Measurements from ENCODE around the gene LRP1B.

LRP1B gene

GRCh38 chr2:141767051-141767450, 363.8 kb downstream of the LRP1B start:
- no peak for DNase-seq (ENCODE audit: low spot score)

DNA sequence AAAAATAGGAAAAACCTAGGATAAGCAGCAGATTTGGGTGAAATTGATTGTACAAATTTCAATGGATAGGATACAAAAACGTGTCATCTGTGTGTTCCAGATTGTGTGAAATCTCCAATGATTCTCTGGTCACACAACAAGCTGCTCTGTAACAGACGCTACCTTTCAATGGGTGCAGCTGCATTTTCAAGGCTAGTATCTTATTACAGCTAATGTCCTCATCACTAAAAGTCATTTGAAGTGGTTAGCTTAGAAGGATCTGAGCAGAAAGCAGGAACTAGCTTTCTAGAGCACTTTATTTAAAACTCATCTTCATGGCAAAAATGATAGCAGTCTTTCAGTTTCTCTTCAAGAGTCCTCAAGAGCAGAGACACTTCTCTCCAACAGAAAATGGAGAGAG, 364.6 kb downstream of the LRP1B start:
- DNase-seq (ENCODE audit: low spot score): no peak

GRCh38 chr2:141748616-141749015, 382.2 kb downstream of the LRP1B start:
- DNase-seq (ENCODE audit: low spot score): no peak

- no peak for DNase-seq (ENCODE audit: low spot score)
These were observed 389.2 kb downstream of the LRP1B start for GRCh38 chr2:141741652-141742051.

- DNase-seq (ENCODE audit: low spot score): no peak
These were observed 393.1 kb downstream of the LRP1B start for GRCh38 chr2:141737492-141738255.

DNA sequence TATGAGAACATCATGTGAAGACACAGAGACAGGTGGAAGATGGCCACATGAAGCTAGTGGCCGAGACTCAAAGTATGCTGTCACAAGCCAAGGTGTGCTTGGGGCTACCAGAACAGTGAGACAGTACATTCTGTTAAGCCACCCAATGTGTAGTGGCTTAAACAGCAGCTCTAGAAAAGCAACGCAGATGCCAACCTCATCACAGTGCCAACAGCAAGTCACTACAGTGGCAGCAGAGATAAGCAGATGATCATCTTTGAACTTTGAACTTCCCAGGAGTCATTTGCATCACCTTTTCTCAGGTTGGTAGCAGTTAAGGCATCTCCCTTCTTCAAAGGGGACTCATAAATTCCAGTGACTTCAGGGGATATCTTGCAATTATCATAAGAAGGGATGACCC, 394.4 kb downstream of the LRP1B start:
- DNase-seq (ENCODE audit: low spot score): no peak

- DNase-seq (ENCODE audit: low spot score): no peak
These were observed 401.9 kb downstream of the LRP1B start for GRCh38 chr2:141728886-141729285.

- DNase-seq (ENCODE audit: low spot score): no peak
These were observed 402.7 kb downstream of the LRP1B start for GRCh38 chr2:141728142-141728541.

DNA sequence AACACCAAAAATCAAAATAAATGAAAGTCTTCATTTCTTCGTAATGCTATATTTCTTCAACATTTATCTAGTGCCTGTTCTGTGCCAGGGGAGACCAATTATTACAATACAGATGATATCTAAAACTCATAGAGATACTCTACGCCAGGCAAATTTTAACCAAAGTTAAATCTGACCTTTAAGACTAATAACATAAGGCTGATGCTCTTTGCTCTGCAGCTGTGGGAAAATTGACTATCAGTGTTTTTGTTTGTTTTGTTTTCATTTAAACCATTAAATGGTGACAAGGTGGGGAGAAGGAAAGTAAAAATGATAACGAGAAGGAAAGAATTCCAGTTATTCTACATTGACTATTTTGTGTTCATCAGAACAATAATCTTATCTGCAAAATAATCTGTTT, 406.4 kb downstream of the LRP1B start:
- no peak for DNase-seq (ENCODE audit: low spot score)

DNA sequence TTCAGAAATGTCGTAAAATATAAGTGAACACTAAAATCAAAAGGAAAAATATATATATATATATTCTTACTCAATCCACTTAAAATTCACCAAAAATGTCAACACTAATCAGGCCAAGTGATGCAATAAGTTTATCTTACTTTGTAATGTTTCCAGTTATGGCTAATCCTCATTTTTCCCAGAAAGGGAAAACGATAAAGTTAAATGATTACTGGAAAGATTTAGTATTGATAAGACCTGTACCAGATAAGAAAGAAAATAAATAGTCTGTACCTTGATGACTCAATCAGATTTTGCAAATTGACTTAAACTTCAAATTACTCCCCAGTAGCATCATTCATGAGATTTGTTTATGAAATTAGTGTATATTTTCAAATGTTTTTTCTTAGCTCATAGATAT, 407.0 kb downstream of the LRP1B start:
- DNase-seq (ENCODE audit: low spot score): no peak

- DNase-seq (ENCODE audit: low spot score): no peak
These were observed 410.3 kb downstream of the LRP1B start for GRCh38 chr2:141720476-141720875.

- DNase-seq (ENCODE audit: low spot score): no peak
These were observed 416.3 kb downstream of the LRP1B start for GRCh38 chr2:141714496-141714895.

DNA sequence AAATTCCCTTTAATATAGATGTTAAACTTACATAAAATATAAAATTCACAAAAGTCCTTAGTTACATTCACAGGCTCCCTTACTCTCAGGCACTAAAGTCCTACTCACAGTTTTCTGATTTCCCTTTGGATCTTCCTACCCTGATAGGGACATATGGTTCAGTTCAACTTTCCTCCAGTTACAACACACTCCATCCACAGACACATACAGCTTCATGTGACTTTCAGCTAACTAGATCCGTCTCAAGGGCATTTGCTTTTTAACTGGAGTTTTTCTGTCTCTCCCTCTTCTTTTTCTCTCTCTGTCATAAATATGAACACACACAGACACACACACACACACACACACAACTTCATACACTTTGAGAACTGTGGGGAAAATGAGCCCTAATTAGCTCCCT, 419.2 kb downstream of the LRP1B start:
- DNase-seq (ENCODE audit: low spot score): no peak

GRCh38 chr2:141710589-141711239, 420.1 kb downstream of the LRP1B start:
- no peak for DNase-seq (ENCODE audit: low spot score)

GRCh38 chr2:141709756-141710155, 421.1 kb downstream of the LRP1B start:
- DNase-seq (ENCODE audit: low spot score): no peak

GRCh38 chr2:141707486-141707885, 423.3 kb downstream of the LRP1B start:
- DNase-seq (ENCODE audit: low spot score): no peak

GRCh38 chr2:141704541-141704940, 426.3 kb downstream of the LRP1B start:
- DNase-seq (ENCODE audit: low spot score): no peak

- no peak for DNase-seq (ENCODE audit: low spot score)
These were observed 427.3 kb downstream of the LRP1B start for GRCh38 chr2:141703501-141703900.

- no peak for DNase-seq (ENCODE audit: low spot score)
These were observed 429.2 kb downstream of the LRP1B start for GRCh38 chr2:141701618-141702017.

DNA sequence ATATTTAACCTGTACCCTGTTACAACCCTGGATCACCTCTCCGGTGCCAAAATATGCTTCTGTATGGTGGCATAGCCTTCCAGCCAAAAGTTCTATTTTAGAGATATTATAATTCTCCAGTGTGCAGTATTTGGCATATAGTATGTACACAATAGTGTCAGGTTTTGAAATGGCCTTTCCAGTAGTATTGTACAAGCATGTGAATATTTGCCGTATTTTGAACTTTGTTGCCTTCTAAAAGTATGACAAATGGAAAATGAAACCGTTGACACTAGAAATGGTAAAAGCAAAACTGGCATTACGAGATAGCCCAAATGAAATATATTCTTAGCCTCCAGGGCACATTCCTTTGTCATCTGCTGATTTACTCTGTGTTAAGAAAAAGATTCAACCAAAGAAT, 431.2 kb downstream of the LRP1B start:
- no peak for DNase-seq (ENCODE audit: low spot score)

DNA sequence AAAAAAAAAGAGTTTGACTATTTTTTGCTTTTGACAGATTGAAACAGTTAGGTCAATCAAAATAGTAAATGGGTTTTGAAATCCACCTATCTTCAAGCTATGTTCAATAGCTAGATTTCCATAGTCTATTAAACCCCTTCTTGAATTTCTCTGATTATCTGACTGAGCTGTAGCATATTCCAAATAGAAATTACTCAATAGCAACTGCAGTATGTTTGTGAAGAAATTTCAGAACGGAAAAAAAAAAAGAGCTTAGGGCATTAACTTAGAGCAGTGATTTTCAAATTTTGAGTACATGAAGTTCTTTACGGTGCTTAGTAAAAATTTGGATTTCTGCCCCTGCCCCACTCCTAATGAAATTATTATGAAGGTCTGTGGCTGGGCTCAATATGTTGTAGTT, 432.3 kb downstream of the LRP1B start:
- DNase-seq (ENCODE audit: low spot score): no peak

GRCh38 chr2:141697035-141697434, 433.8 kb downstream of the LRP1B start:
- DNase-seq (ENCODE audit: low spot score): no peak

DNA sequence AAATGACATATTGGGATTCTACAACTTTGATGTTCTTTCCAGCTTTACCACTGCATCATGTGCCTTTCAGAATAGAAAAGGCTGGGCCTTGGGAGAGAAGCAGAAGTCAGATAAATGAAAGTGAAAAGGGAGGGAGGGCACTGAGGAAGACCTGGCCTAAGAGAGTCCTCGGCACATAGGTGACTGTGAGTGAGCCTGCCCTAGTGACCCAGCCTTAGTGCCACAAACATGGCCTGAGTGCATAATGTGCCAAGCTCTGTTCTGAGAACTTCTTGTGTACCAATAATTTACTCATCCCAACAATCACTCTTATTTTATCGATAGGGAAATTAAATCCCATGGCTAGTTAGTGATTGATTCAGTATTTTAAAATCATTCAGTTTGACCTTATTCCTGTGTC, 436.6 kb downstream of the LRP1B start:
- DNase-seq (ENCODE audit: low spot score): no peak

DNA sequence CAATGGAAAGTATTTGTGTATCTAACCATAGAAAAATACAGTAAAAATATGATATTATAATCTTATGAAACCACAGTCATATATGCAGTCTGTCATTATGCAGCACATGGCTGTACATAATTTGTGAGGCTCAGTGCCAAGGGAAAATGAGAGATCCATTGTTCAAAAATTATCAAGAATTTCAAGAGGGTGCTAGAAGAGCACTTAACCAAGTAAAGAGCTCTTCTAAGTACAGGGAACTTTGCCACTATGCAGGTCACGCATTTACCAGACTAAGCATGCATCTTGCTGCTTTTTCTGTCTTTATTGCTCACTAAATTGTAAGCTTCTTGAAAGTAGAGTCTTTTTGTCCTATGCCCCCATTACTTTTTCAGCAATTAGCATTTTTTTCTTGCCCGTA, 438.0 kb downstream of the LRP1B start:
- no peak for DNase-seq (ENCODE audit: low spot score)
